Limb (tissue), 2 donors: ENCODE measurements around the gene EWSR1.
A peak's percentile ranks its signal among the peaks of the same experiment; 100 is the strongest.

ENCODE experiments used
- DNase-seq, 2 donors: peaks; one replicate each; pipeline ENCODE4 v3.0.0-alpha.2; 2016; ENCODE audit errors: extremely low spot score in 2 of 2

The EWSR1 gene

DNA sequence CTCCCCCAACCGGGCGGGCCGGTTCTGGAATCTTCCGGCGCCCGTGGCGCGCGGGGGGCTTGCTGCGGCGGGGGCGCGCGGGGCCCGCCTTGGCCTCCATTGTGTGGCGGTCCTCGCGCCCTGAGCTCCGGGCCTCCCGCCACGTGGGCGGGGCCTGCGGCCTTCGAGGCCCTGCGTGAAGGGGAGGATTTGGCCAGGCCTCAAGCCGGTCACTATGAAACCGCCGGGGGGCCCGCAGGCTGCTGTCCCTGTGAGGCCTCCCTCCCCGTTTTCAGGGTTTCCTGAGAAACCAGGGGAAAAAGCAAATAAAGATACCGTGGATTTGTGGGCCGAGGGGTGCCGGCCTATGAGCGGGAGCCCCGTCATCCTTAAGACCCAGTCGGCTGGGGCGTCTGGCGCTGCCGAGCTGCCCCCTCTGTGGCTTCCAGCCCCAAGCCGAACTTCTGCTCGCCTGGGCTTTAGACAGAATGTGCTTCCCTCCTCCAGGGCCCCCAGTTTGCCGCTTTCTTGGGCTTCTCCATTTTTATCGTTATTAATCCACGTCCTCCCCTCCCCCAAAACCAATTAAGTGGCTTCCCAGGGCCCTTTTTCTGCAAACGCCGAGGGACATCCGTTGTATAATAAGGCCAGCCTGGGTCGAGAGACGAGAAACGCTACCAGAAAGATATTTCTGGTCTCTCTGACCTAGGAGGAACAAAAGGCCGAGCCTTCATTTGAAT is 602 bp downstream of the EWSR1 start:
- peak; percentile 68 to 83 for DNase-seq

DNA sequence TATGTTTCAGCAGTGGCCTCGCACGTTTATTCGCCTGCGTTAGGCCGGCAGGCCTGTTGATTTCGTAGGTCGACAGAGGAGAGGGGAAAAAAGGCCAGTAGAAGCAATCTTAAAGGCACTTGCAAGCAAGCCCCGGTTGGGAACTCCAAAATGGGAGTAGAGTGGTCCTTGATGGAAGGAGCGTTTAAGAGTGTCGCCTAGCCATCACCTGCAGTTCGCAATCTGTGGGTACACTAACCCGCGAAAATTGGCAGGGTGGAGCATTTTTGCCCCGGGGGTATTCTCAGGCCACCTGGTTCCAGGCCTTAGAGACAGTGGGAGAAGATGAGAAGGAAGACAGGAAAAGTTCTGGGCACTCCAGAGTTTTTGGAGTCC is 1.1 kb downstream of the EWSR1 start:
- DNase-seq, result no peak

DNA sequence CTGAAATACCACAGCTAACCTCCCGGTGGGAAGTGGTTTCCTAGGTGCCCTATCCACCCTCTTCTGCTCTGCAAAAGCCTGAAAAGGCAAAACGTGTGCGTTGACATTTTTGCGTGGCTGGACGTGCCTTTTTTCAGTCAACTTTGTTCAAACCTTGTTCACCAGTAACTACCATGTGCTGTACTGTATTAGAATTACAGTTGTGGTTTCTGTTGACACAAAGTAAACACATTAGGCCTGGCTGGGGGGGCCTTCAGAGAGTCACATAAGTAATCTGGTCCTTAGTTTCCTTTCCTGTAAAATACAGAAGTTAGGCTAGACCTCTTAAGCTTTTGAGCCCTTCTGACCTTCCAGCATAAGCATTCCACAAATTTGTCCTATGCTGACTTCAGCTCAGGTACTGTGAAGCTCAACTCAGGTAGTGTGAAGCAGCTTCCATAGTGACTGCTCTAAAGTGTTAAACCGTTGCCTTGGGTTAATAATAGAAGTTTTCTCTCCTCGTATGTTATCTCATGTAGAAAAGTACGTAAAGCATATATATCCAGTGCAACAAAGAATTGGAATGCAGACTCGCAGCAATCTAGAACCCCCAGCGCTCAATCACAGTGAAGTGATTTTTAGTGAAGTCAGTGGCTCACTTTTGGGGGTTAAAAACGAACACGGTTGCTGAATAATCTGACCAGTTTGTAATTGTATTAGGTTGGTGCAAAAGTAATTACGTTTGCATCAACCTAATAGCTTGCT is 1.8 kb downstream of the EWSR1 start:
- DNase-seq, result no peak

DNA sequence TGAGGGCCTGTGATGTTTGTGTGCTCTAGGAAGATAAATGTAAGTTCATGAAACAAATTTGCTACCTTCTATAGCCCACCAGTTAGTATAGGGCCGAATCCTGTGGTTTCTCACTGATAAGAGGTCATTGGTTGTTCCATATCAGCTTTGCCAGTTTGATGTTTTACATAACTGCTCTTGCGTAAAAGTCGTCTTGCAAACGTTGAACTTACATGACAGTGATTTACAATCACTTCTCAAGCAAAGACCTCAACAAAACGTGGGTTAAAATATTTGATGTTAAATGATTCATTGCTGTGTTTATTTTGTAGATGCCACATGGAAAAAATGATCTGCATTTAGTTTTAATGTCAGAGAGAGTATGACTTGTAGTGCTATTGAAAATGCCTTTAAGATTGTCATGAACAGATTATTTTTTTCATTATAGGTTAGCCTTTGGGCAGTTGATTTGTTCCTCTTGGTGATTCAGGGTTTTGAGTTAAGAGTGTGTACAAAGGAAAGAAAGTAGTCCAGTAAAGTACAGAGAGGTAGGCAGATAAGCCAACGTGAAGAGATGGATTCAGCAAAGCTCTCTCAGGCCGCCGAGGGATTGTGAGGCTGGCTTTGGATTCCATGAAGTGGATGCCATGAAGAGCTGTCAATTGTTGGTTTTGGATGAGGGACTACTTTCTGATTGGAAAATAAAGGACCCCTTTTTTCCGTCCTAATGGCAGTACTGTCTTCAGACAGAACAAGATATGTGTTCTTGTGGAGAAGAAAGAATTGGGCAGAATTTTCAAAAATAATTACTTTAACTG is 2.6 kb downstream of the EWSR1 start:
- no peak for DNase-seq

DNA sequence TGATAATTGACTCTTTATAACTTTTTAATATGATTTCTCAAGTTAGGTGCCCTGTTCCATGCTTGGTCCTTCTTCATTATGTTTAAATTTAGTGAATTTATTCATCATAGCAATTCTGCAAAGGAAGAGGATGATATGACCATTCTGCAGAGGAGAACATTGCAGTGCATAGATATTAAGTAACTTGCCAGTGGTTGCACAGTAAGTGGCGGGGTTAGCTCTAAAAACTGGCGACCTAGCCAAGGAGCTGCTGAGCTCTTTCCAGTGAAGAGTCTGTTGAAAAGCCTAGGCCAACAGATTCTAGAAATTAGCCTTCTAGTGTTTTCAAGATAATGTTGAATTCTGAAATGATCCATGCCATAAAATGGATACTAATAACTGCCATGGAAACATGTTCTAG is 4.6 kb downstream of the EWSR1 start:
- no peak for DNase-seq

DNA sequence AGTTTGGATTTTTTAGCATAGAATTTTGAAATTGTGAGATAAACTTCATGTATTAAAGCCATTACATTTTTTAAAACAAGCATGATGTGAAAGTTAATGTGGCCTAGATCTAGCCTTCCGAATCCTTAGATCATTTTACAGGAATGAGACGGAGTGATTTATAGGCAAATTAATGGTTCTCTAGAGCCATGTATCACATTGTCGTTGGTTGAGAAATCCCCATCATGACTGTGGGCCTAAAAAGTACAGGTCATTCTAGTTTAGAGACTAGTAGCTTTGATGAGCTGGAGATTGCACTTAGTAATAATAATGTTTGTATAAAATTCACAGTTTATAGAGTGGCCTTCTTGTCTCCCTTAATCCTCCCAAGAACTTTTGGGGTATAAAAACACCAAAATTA is 7.1 kb downstream of the EWSR1 start:
- no peak for DNase-seq

DNA sequence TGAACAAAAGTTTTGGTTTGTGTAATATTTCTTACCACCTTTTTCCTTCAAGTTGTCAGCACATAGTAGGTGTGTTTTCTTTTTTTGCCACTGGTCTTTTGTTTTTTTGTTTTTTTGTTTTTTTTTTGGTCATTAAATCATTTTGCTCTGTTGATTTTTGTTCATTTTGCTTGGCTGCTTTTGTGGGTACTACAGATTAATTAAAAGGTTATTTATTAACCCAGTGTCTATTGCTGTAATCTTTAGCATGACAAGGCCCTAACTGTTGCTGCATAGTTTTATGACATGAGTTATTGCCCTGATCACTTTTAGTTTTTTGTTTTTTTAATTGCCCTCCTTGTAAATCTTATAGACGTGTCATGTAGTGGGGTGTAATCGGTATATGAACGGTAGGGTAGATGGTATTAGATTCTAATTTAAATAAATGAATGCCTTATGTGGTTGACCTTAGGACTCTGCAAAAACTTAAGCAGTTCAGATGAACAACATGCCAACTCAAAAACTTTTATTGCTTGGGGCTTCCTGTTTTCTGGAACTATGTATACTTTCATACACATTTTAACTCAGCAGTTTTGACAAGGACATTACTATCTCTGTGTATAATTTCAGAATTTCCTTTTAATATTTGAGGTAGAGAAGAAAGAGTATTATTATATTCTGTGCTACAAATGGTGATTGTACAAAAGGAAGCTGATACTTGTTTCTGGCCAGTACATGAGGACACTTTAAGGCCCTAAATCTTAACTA is 7.9 kb downstream of the EWSR1 start:
- no peak for DNase-seq

DNA sequence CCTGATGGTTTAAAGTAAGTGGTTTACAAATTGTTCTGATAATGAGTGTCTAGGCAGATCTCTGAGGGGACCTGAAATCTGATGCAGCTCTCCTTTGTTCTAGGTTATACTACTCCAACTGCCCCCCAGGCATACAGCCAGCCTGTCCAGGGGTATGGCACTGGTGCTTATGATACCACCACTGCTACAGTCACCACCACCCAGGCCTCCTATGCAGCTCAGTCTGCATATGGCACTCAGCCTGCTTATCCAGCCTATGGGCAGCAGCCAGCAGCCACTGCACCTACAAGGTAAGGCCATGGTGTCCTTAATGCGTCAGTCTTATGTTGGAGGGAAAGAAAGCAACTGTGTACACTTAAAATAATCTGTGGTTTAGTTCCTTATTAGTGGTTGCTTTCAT is 9.9 kb downstream of the EWSR1 start:
- no peak for DNase-seq

DNA sequence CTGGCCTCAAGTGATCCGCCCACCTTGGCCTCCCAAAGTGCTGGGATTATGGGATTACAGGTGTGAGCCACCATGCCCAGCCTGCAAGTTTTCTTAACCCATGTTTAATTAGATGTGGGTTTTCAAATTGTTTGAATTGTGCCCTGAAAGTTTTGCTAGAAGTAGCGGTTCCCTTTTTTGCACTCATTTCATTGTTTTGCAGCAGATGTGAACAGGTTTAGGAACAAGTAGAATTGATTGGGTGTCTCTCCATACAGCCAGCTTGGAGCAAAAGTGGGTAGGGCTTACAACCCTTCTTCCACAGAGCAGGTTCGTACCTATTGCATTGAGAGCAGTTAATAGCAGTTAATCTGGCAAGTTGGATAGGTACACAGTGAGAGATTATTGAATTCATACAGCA is 16.1 kb downstream of the EWSR1 start:
- no peak for DNase-seq

DNA sequence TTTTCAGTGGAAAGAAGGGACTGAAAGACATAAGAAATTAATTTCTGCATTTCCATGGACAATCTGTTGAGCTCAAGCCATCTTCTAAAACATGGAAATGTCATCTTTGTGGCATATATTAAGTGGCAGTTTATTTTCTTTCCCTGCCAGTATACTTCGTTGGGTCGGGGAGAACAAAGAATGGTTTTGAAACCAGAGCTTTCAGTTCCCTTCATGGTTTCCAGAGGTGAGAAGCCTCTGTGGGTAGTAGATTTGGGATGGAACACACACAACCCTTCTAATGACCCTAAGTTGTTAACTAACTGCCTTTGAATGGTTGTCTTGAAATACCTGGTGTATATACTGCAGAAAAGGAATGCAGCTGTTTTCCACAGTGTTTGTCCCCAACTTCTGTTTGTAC is 20.8 kb downstream of the EWSR1 start:
- DNase-seq, result no peak

DNA sequence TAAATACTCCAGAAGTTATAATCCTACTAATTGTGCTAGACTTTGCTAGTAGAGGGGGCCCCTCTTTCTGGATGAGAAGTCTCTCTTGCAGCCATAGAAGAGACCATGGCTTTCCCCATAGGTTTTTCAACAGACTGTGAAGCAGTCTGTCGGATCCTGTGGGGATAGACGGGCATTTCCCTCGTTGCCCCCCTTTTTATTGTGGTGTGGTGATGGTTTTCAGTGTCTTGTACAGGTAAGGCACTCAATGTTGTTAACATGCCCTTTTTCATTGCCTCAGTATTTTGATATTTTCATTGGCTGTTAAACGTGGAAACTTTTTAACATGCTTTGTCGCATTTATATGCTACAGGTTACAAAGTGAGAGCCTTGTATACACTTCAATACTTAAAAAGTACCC is 22.0 kb downstream of the EWSR1 start:
- no peak for DNase-seq

DNA sequence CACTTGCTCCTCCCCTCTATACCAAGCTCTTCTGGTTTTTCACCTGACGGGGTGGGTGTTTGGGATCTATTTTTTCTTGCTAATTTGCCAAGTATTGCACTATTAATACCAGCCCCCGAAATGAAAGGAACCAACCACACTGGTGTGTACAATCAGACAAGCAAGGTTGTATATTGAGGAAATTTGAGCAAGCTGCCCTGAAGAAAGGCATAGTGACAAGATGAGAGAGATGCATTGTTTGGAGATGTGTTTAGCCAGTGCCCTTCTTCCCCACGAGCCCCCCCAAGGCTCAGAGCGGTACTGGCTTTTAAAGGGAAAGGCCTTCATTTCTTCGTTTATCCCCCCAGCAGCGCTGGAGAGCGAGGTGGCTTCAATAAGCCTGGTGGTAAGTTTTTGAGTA is 23.1 kb downstream of the EWSR1 start:
- no peak for DNase-seq

DNA sequence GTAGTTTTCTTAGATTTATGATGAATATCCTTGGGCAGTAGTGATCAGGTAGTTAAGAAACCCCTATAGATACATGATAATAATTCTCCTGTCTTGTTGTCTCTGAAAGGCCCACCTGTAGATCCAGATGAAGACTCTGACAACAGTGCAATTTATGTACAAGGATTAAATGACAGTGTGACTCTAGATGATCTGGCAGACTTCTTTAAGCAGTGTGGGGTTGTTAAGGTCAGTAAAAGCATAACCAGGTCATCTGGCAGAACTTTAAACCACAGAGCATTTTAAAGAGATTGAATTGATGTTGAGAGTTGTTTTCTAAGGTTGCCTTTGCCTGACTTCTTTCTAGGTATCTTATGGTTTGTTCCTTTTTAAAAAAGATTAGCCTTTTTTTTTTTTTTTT is 24.3 kb downstream of the EWSR1 start:
- DNase-seq, result no peak

DNA sequence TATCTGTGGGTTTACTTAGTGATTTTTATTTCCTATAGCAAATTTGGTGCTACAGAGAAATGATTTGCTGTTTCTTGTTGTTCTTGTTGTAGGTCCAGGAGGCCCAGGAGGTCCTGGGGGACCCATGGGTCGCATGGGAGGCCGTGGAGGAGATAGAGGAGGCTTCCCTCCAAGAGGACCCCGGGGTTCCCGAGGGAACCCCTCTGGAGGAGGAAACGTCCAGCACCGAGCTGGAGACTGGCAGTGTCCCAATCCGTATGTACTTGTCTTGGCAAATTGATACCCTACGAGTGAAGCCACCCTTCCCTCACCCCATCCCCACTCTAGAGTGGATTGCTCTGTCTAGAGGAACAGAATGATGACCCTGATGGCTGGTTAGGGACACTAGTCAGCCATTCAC is 30.6 kb downstream of the EWSR1 start:
- no peak for DNase-seq

DNA sequence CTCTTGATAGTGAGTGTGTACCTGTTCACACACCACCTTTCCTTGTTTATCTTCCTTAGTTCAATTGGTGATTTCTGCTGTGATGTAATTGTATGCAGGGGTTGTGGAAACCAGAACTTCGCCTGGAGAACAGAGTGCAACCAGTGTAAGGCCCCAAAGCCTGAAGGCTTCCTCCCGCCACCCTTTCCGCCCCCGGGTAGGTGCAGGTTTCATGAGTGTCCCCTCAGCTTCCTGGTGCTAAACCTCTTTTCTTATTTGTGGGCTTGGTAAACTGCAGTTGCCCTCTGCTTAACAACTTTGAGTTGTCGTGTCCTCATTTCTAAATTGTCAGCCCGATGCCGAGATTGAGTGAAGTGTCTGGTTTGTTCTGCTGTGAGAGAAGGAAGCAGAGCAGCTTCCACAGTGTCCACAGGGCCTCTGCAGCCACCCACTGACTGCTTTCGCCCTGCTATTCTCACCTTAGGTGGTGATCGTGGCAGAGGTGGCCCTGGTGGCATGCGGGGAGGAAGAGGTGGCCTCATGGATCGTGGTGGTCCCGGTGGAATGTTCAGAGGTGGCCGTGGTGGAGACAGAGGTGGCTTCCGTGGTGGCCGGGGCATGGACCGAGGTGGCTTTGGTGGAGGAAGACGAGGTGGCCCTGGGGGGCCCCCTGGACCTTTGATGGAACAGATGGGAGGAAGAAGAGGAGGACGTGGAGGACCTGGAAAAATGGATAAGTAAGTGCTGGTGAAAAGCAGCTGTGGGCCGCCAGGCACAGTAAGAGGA is 31.2 kb downstream of the EWSR1 start:
- DNase-seq, result no peak

DNA sequence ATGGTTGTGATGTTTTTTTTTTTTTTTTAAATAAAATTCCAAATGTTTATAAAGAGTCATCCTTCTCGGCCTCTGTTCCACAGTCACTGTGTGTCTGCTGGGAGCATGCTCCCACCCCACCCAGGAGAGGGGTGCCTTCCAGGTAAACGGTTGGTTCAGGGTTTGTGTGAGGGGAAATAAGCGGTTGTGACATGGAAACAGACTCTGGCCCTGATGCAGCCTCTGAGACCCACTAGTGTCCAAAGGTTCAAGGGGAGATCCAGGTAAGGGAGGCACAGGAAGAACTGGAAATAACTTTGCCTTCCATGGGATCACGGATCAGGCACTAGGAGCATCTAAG is 32.4 kb downstream of the EWSR1 start:
- no peak for DNase-seq

DNA sequence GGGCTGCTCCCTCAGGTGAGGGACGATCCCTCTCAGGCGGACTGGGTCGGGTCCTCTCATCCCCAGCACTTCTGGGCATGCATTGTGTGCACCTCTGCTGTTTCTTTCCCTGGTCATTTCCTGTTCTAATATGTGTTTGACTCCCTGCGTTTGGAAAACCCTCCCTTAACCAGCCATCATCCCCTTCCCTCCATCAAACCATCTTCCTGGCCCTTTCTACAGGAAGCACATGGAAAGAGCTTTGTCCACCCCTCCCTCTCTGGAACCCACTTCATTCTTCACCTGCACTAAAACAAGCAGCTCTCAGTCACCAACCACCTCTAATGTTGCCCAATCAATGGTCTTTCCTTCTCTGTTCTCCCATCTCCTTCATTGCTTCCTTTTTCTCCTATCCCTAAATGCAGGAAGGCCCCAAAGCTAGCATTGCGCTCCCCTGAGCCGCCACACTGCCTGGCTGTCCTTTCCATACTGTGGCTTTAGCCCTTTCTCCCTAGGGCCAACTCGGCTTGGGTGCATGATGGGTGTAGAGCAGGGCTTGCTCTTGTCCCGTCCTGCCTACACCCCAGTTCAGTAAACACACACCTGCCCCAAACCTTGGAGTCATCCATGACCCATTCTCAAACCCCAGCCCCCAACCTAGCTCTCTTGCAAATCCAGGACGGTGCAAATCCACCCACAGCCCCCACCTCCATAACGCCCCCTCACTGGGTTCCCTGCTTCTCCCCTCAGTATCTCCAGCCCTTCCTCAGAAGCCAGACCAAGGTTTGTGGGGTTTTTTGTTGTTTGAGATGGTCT is 32.9 kb downstream of the EWSR1 start:
- no peak for DNase-seq

DNA sequence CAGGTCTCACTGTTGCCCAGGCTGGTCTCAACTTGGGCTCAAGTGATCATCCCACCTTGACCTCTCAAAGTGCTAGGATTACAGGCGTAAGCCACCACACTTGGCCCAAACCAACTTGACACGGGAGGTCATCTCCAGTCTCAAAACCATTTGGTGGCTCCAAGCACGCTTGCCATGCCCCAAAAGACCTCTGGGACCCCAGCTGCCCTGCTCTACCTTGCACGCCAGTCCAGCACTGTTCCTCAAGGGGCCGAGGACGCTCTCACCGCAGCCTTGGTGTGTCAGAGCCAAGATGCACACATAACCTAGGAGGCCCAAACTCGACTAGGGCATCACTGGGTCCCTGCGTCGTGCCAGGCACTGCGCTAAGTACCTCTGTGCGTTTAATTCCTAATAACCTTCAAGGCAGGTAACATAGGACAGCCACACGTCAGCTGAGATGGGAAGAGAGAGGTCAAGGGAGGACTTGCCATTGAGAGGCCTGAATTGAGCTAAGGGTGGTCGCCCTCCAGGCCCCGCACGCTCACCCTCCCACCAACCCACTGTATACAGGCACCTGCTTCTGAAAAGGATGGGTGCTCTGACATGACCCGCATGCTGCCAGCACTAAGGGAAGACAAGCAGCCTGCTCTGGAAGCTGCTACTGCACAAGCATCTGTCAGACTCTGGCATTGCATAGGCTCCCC is 33.8 kb downstream of the EWSR1 start:
- no peak for DNase-seq

DNA sequence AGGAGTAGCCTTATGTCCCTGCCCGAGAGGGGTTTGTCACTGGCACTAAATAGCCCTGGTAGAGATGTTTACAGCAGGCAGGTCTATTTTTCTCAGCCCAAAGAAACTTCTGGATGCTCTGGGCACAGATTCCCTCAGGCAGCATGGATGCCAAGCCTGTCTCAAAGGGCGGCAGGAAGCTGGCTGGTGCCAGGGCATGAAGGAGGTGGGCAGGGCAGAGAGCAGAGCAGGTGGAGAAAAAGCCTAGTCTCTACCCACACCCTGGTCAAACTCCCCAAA is 34.3 kb downstream of the EWSR1 start:
- DNase-seq, result no peak
